CD4-positive, alpha-beta T cell treated with Interferon alpha-2 for 1 hour (primary cell): Measurements from ENCODE around the gene MRPL21.
A peak's percentile ranks its signal among the peaks of the same experiment; 100 is the strongest.

Source experiments
- DNase-seq, 2 donors: peaks; one replicate each; pipeline ENCODE4 v3.0.0-alpha.2; 2020 to 2022

Gene MRPL21

DNA sequence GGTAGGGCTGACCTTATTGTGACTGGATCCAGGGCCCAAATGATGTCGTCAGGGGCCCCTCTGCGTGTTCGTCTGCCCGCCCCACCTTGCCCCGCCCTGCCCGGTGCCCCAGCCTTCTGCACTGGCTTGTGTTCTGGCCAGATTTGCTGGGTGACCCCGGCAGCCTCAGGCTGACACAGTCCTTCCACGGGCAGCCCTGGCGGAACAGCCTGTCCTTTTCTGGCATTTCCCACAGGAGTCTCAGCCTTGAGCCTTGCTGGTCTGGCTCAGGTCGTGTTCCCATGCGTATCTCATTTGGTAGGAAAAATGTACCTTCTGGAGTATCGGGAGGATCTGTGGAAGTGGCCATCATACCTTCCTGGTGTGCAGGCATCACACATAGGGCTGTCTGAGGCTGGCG lies 31.0 kb upstream of the MRPL21 start:
- no peak for DNase-seq

DNA sequence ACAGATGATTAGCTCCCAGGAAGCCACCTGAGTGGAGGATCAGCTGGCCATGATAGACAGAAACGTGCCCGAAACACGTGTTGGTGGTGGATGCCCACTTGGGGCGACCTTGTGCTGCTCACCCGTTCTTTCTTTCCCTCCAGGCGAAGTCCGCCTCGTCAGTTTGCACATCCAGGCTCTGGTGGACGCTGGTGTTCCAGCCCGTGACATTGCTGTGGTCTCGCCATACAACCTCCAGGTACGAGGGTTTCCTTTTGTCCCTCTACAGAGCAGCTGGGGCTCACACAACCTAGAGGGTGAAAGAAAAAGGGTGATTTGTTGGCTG lies 30.7 kb upstream of the MRPL21 start:
- DNase-seq, result no peak

DNA sequence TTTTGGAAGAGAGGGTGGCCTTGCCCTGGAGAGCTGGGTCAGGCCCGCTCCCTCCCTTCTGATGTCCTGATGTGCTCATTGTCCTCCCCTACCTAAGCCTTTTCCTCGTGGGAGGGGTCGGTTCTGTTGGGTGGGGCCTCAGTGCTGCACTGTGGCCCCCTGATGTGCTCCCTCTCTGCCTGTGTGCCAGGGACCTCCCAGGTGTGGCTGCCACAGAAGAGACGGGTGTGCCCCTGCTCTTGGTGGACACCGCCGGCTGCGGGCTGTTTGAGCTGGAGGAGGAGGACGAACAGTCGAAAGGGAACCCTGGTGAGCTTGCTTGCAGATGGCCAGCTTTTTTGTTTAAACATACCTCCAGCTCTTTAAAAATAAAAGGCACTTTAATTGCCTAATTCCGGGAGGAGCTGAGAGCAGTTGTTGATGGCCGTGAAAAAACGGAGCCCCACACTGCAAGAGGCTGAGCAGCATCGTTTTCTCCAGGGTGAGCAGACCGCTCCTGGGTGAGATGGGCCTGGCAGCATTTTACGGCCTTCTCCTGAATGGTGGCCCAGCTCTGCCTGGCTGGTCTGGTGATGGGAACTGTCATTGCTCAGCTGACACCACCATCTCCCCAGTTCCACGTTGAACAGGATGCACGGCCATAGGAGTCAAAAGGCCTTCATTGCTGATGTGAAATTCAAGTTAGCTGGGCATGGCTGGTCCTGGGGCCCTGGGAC lies 30.1 kb upstream of the MRPL21 start:
- DNase-seq, result no peak

- no peak for DNase-seq
Measured at GRCh38 chr11:68932933-68933577, 29.4 kb upstream of the MRPL21 start.

DNA sequence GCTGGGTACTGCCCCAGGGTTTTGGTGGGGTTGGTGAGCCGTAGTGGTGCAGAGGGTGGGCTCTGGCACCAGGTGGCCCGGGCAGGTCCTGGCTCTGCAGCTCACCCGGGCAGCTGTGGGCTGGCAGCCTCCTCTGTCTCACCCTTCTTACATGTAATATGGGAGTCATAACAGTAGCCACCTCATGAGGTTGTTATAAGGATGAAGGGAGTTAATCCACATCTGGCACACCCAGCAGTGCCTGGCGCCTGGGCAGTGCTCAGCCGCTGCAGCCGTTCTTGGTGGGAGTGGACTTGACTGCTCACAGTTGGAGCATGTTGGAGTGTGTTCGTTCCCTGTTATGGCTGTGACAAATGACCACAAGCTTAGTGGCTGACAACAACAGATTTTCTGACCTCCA lies 28.7 kb upstream of the MRPL21 start:
- DNase-seq, result no peak

- no peak for DNase-seq
Measured at GRCh38 chr11:68931911-68932310, 28.3 kb upstream of the MRPL21 start.

- no peak for DNase-seq
Measured at GRCh38 chr11:68930991-68931855, 27.6 kb upstream of the MRPL21 start.

DNA sequence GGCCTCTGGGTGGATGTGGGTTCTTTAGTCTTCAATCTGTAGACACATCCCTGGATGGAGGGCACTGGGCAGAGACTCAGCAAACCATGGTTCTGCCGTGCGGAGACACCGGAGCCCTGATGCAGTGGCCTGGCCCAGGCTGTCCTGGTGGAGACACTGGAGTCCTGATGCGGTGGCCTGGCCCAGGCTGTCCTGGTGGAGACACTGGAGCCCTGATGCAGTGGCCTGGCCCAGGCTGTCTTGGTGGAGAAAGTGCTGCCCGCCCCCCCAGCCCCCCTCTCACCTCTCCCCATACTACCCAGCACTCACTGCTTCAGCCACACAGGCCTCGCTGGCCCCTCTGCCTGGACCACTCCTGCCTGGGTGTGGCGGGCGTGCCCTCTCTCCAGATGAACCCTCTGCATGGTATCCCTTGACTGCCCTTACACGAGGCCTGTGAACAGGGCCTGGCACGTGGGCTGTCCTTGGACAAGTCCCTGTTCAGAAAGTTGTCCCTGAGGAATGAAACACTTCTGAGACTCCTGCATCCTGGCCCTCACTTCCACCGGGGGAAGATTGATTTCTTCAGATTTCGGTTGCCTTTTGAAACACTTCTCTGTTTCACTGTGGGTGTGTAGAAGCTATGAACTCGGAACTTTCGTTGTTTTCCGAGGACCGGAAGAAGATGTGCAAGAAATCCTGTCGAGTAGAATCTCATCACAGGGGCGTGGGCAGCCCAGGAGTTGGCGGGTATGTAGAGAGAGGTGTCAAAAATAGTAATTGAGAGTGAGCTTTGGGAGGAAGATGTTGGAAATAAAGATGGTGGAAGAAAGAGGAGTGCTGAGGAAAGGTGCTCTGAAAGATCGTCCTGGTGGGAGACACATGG lies 26.3 kb upstream of the MRPL21 start:
- no peak for DNase-seq

DNA sequence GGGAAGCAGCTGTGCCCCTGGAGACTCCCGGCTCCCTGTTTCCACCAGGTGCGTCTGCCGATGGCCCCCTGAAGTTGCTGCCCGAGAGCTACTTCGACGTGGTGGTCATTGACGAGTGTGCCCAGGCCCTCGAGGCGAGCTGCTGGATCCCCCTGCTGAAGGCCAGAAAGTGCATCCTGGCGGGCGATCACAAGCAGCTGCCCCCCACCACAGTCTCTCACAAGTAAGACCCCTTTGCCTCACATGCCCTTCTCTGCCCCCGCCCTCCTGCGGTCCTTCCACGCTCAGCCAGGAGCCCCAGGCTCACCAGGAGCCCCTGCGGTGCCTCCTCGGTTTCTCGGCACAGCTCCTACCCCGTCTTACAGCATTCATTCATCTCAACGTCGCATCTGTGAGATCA lies 25.5 kb upstream of the MRPL21 start:
- DNase-seq, result no peak

- peak; percentile 5 to 40 for DNase-seq
Measured at GRCh38 chr11:68928136-68928880, 24.7 kb upstream of the MRPL21 start.

DNA sequence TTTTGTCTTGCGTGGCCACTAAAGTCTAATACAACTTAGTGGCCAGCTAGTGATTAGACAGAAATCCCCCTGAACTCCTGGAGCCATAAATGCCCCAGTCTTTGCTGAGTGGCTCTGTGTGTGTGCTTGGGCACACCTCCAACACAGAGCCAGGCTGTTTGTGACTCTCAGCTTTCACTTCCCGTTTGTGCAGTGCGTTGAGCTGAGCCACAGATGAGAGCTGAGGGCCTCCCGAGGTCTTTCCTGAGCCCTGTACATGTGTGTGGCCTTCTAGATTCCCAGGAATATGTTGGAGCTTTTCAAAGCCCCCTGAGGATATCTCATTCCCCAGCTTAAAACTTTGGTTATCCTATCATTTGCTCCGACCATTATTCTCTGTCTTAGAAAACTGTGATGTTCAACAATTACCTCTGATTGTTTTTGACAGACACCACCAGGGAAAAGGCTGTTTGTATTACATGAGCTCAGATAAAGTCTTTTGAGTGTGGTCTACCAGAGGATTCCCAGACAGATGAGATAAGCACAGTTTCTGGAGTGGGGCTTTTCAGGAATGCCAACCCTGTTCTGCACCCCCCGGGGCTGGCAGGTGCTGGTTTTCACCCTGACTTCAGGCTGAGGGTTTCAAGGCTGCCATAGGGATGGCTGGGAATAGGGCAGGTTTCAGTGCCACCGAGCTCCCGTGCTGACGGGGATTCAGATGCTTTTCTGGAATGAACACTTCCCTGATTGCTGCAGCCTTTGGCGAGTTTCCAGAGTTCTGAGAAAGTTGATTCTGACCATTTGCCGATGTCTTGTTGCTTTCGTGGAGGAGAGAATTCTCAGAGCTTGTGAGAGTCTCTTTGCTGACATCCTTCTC lies 23.9 kb upstream of the MRPL21 start:
- DNase-seq, result peak; percentile 4 to 49

DNA sequence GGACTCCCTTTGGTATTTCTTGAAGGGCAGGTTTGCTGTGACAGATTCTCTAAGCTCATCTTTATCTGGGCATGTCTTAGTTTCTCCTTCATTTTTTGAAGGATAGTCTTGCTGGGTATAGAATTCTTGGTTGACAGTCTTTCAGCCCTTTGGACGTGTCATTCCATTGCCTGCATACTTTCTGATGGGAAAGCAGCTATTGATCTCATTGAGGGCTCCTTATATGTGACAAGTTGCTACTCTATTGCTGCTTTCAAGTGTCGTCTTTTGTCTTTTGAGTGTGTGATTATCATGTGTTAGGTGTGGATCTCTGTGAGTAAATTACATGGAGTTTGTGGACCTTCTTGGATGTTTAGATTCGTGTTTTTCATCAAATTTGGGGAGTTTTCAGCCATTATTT lies 22.0 kb upstream of the MRPL21 start:
- DNase-seq, result no peak

GRCh38 chr11:68924073-68924925 lies 20.7 kb upstream of the MRPL21 start:
- no peak for DNase-seq

GRCh38 chr11:68923614-68924013 lies 20.0 kb upstream of the MRPL21 start:
- DNase-seq, result no peak

DNA sequence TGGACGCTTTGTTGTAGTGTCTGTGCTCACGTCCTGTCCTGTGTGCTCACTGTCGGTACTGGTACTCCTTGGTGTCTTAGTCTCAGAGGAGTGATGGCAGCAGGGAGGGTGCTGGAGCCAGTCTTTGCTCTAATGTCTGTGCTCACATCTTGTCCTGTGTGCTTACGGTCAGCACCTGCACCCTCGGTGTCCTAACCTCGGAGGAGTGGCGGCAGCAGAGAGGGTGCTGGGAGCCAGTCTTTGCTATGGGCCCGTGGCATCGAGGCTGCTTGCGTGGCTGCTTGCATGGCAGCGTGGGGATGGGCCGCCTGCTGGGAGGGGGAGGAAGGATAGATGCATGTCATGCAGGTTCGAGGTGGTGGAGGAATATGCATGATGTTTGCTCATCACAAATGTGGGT lies 12.8 kb upstream of the MRPL21 start:
- DNase-seq, result no peak

DNA sequence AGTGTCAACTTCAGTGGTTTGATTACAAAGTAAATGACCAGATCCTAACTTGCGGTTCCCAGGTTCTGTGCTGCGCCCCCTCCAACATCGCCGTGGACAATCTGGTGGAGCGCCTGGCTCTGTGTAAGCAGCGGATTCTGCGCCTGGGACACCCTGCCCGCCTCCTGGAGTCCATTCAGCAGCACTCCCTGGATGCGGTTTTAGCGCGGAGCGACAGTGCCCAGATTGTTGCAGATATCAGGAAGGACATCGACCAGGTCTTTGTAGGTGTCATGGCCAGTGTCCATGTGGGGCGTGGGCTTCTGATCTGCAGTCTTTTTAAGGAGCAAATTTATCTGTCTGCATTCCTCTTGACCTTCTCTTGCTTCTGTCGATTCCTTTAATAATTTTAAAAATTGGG lies 11.1 kb upstream of the MRPL21 start:
- no peak for DNase-seq

- DNase-seq, result no peak
Measured at GRCh38 chr11:68913188-68913587, 9.6 kb upstream of the MRPL21 start.

- no peak for DNase-seq
Measured at GRCh38 chr11:68912254-68912653, 8.6 kb upstream of the MRPL21 start.

DNA sequence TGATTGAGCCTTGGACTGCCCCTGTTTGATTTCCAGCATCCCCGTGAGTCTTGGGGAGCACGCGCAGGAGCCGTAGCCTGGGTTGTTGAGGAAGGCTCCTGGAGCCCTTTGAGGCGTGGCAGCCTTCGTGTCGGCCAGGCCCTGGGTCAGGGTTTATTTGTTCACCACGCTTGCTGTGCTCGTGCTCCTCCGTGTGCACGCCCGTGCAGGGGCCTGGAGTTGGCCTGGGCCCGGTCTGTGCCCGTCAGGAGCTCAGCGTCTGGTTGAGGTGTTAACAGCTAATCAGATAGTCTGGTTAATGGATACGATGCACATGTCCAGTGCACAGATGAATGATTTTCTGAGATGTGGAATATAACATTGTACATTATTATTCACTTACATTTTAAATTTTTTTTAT lies 8.1 kb upstream of the MRPL21 start:
- DNase-seq, result no peak

DNA sequence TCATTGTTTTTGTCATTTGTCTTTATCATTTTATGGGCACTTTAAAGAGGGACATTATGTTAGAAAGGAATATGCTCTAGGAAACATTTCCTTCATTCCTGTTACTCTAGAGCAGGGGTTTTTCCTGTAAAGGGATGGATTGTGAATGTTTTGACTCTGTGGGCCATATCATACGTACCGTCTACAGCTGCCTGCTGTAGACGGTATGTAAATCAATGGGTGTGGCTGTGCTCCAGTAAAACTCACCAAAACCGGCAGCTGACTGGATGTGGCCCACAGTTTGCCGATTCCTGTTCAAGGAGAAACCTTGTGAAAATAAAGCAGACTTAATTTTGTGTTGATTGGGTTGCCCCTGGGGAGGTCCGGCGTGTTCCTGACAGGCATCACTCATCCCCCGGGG lies 7.3 kb upstream of the MRPL21 start:
- DNase-seq, result no peak
